PC-9 (cell line): ENCODE measurements around the gene AS3MT. TPM values are rescaled to one million over a fixed set of nuclear protein-coding genes. Genes with fewer than 3 reads are reported as not detected.

ENCODE experiments used
- BruUV-seq: library from RNA; stranded (reverse); fragments of 400-500 nt; replicated peaks from 2 replicates; lab custom pipeline; 2021; lab: Mats Ljungman, UMichigan
- CTCF ChIA-PET: fragments of 300-600 bp; sonication (Branson Sonifier 250); formaldehyde crosslinking; loops from one replicate; lab custom pipeline; 2022; ENCODE audit warnings: antibody characterized with exemption; lab: Charles Lee
- POLR2A ChIA-PET: fragments of 300-600 bp; sonication (Branson Sonifier 250); formaldehyde crosslinking; loops from one replicate; lab custom pipeline; 2022; ENCODE audit warnings: antibody characterized with exemption; ENCODE audit not compliant: unreplicated experiment; lab: Charles Lee
- DNase-seq, 2 experiments: peaks; one replicate each; pipeline versions ENCODE4 v3.0.0 to v3.0.0-alpha.2; 2015 to 2022; ENCODE audit warnings: mixed read lengths in 1 of 2
- H2AFZ ChIP-seq: fragments of 200-600 bp; sonication (generic); 2 replicates; pipeline ENCODE4 v1.8.1; 2017; ENCODE audit warnings: antibody characterized with exemption
- H3F3A ChIP-seq: fragments of 200-600 bp; sonication (generic); 2 replicates; pipeline ENCODE4 v1.8.1; 2017; ENCODE audit warnings: antibody characterized with exemption, mild to moderate bottlenecking, low read depth; ENCODE audit not compliant: insufficient read depth
- H3K27ac ChIP-seq: fragments of 200-600 bp; sonication (generic); 2 replicates; pipeline ENCODE4 v1.6.1; 2016; ENCODE audit warnings: mixed run types
- H3K27me3 ChIP-seq: fragments of 200-600 bp; sonication (generic); 2 replicates; pipeline ENCODE4 v1.6.1; 2016; ENCODE audit warnings: low read depth, mixed run types; ENCODE audit not compliant: insufficient read depth
- H3K36me3 ChIP-seq: fragments of 200-600 bp; sonication (generic); 2 replicates; pipeline ENCODE4 v1.6.1; 2016; ENCODE audit warnings: low read depth, mixed run types
- H3K4me1 ChIP-seq: fragments of 200-600 bp; sonication (generic); replicated peaks from 2 replicates; pipeline ENCODE4 v1.6.1; 2016; ENCODE audit warnings: mixed run types; ENCODE audit not compliant: insufficient read depth
- H3K4me2 ChIP-seq: fragments of 200-600 bp; sonication (generic); 2 replicates; pipeline ENCODE4 v1.6.1; 2017; ENCODE audit warnings: mixed run types
- H3K4me3 ChIP-seq: fragments of 200-600 bp; sonication (generic); 2 replicates; pipeline ENCODE4 v1.6.1; 2016; ENCODE audit warnings: mixed run types
- H3K79me2 ChIP-seq: fragments of 200-600 bp; sonication (generic); 2 replicates; pipeline ENCODE4 v1.6.1; 2017; ENCODE audit warnings: low read depth, mixed run types
- H3K9me2 ChIP-seq: fragments of 200-600 bp; sonication (generic); 2 replicates; pipeline ENCODE4 v1.8.1; 2017; ENCODE audit warnings: mild to moderate bottlenecking; ENCODE audit not compliant: insufficient read depth
- H3K9me3 ChIP-seq: fragments of 200-600 bp; sonication (generic); 2 replicates; pipeline ENCODE4 v1.8.1; 2016; ENCODE audit warnings: low read depth; ENCODE audit not compliant: insufficient read depth
- H4K20me1 ChIP-seq: fragments of 200-600 bp; sonication (generic); 2 replicates; pipeline ENCODE4 v1.8.1; 2017; ENCODE audit not compliant: insufficient read depth
- EZH2 ChIP-seq: fragments of 200-600 bp; sonication (generic); IDR thresholded peaks from 2 replicates; pipeline ENCODE4 v1.8.0; 2017; ENCODE audit warnings: antibody characterized with exemption, low read depth
- intact Hi-C: fragments of 100-400 bp; cut with micrococcal nuclease; formaldehyde crosslinking; loops from one replicate; pipeline ENCODE4 v1.10.0; 2022; ENCODE audit not compliant: unreplicated experiment
- total RNA-seq: library from RNA; stranded (reverse); gene quantifications from 2 replicates; pipeline ENCODE4 v1.2.3, GENCODE V29; 2021
- TF ChIP-seq, protein P1 (sequence below): fragments of 200-600 bp; sonication (generic); conservative IDR thresholded peaks from 2 replicates; pipeline ENCODE4 v1.6.1; 2017; ENCODE audit warnings: mixed run types, antibody characterized with exemption, mild to moderate bottlenecking, moderate library complexity

AS3MT gene
- total RNA-seq, 1 experiment from 2014 or later, result 0.22 TPM

DNA sequence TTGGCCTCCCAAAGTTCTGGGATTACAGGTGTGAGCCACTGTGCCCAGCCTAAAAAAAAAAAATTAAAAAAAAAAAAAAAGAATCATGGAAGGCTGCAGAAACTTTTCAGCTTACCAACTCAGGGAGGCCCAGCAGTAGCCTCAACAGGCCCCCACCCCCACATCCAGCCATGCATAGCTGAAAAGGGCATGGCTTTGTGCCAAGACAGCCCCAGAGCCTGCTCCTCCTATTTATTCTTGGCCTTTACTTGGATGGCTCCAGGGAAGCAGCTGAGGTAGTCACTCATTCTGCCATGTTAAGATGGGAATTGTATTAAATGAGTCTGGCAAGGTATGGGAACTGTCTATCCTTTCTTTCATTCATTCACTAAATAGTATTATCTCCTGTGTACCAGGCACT, 35.1 kb downstream of the AS3MT start:
- Histone ChIP-seq H3K36me3 (no peaks in the 10 kb centered on the region), H3K9me3 (no peaks in the 10 kb centered on the region), H3K9me2 (no peaks in the 10 kb centered on the region), H3K4me1 (no peaks in the 10 kb centered on the region), H2AFZ (no peak overlapping the region), H3K79me2 (no peaks in the 10 kb centered on the region), H3K27me3 (no peaks in the 10 kb centered on the region), H3K27ac (no peak overlapping the region), H3K4me2 (no peak overlapping the region), H3K4me3 (no peak overlapping the region), H4K20me1 (no peaks in the 10 kb centered on the region), H3F3A (no peaks in the 10 kb centered on the region)
- no peak for DNase-seq
- BruUV-seq, result no TSS peak
- ChIA-PET CTCF (interaction anchor here (0.6 kb wide), 1 partner anchor 561 kb away, joined by 4 read pairs; no protein-coding TSS in a partner anchor), POLR2A (interaction anchor here (0.6 kb wide), 1 partner anchor 30 kb away, joined by 8 read pairs; no protein-coding TSS in a partner anchor)
- intact Hi-C loops, result no loop called here
- TF ChIP-seq EZH2, result no peak
- TF ChIP-seq, protein P1, sequence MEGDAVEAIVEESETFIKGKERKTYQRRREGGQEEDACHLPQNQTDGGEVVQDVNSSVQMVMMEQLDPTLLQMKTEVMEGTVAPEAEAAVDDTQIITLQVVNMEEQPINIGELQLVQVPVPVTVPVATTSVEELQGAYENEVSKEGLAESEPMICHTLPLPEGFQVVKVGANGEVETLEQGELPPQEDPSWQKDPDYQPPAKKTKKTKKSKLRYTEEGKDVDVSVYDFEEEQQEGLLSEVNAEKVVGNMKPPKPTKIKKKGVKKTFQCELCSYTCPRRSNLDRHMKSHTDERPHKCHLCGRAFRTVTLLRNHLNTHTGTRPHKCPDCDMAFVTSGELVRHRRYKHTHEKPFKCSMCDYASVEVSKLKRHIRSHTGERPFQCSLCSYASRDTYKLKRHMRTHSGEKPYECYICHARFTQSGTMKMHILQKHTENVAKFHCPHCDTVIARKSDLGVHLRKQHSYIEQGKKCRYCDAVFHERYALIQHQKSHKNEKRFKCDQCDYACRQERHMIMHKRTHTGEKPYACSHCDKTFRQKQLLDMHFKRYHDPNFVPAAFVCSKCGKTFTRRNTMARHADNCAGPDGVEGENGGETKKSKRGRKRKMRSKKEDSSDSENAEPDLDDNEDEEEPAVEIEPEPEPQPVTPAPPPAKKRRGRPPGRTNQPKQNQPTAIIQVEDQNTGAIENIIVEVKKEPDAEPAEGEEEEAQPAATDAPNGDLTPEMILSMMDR, result no peak

DNA sequence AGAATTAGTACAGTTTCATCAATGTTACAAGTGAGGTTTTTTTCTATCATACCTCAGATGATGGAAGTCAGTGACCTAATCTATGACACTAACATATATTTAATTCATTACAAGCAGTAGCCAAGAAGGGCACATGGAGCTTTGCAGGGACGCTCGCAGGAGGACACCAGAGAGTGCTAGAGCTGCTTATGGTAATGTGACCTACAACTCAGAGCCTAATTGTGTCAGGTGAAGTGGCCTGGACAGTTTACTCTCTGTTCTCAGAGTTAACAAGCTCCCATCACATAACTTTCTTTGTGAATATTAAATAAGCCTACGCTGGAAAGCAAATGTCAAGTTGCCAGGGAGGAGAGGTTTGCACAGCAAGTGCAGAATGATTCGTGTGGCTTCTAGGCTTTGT, 37.2 kb downstream of the AS3MT start:
- Histone ChIP-seq H3F3A (no peaks in the 10 kb centered on the region), H3K79me2 (no peaks in the 10 kb centered on the region), H3K4me3 (no peak overlapping the region), H3K27ac (no peak overlapping the region), H3K9me3 (no peaks in the 10 kb centered on the region), H4K20me1 (no peaks in the 10 kb centered on the region), H3K4me2 (no peak overlapping the region), H2AFZ (no peak overlapping the region), H3K9me2 (no peaks in the 10 kb centered on the region), H3K36me3 (no peaks in the 10 kb centered on the region), H3K27me3 (no peaks in the 10 kb centered on the region), H3K4me1 (no peaks in the 10 kb centered on the region)
- intact Hi-C loops, result no loop called here
- ChIA-PET POLR2A (no interaction called here), CTCF (no interaction called here)
- no TSS peak for BruUV-seq
- no peak for DNase-seq
- TF ChIP-seq EZH2, result no peak
- TF ChIP-seq, protein P1, result no peak

DNA sequence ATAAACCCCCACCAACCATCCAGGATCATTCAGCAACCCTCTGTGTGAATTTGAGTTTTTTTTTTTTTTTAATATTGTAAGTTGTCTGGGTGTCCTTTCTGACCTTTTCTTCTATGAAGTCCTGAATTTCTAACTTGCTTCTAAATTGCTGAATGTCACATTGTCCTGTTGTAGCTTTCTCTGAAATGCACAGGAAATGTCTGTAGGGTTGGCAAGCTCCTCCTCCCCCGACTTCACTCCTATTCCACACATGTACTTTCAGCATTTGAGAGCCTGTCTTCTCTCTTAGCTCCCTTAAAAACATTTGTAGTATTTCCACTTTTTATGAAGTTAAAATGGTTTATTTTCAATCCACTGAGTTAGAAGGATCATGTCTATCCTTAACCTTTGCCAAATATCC, 45.5 kb downstream of the AS3MT start:
- no peak overlapping the region for H3K4me3 ChIP-seq
- no peak overlapping the region for H3K27ac ChIP-seq
- no peaks in the 10 kb centered on the region for H3K79me2 ChIP-seq
- no peaks in the 10 kb centered on the region for H4K20me1 ChIP-seq
- H3K36me3 ChIP-seq, result no peaks in the 10 kb centered on the region
- BruUV-seq, result no TSS peak
- TF ChIP-seq EZH2, result no peak
- TF ChIP-seq, protein P1, result no peak
- H3K27me3 ChIP-seq, result no peaks in the 10 kb centered on the region
- CTCF ChIA-PET, result no interaction called here
- H3K9me2 ChIP-seq, result no peaks in the 10 kb centered on the region
- no peaks in the 10 kb centered on the region for H3F3A ChIP-seq
- no peak for DNase-seq
- POLR2A ChIA-PET, result no interaction called here
- peaks cover 8% of the 10 kb centered on the region for H3K4me1 ChIP-seq
- intact Hi-C loops, result loop anchor here (5.0 to 10.0 kb wide), 3 partner anchors 420 to 568 kb away; partner anchors contain the start of genes ATP5MK and PDCD11
- H3K4me2 ChIP-seq, result no peak overlapping the region
- no peaks in the 10 kb centered on the region for H3K9me3 ChIP-seq
- no peak overlapping the region for H2AFZ ChIP-seq
